ENCODE results near the gene PTN.
A peak's percentile ranks its signal among the peaks of the same experiment; 100 is the strongest.
"Not testable (repeated sequence)": the region's sequence is repeated elsewhere in the genome, so short reads cannot be mapped to it uniquely, and the experiment has no call there.

PTN gene

GRCh38 chr7:137268001-137268865 lies 75.3 kb downstream of the PTN start:
- DNase-seq (ENCODE audit: low read depth, low spot score), result not testable (repeated sequence)

DNA sequence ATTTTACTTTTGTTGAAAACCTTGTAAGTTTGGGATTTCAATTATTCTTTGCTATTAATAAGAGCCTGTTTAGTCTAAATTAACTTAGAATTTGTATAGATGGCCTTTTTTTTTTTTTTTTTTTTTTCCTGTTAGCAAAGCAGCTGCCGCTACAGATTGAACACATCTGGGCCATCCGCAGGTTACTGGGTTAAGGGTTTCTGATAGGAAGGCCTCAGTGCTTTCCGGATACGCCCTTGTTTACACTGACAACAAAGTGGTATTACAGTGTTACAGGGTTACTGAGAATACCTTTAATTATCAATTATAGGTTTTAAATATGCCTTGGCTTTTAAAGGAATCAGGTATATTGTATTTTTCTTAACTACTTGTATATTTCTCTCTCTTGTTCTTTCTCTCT lies 76.8 kb downstream of the PTN start:
- DNase-seq (ENCODE audit: low read depth, low spot score), result no peak

DNA sequence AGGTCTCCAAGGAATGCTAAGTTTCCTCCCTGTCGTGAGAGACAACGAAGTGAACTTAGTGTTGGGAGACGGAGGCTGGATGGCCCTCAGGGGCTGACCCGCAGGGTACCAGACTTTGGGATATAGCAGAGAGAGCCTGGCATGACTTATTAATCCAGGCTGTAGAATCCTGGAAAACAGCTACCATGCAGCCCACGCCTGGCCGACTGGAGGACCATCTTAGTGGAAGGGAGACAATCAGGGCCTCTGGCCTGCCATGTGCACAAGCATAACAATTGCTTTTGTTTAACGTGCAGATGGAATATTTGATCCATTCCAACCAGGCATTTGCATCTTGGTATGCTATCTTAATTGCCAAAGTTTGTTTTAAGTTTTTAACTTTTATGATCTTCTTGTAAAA lies 78.1 kb downstream of the PTN start:
- DNase-seq (ENCODE audit: low read depth, low spot score), result not testable (repeated sequence)

- DNase-seq (ENCODE audit: low read depth, low spot score), result no peak
These were observed 80.9 kb downstream of the PTN start for GRCh38 chr7:137262599-137262998.

DNA sequence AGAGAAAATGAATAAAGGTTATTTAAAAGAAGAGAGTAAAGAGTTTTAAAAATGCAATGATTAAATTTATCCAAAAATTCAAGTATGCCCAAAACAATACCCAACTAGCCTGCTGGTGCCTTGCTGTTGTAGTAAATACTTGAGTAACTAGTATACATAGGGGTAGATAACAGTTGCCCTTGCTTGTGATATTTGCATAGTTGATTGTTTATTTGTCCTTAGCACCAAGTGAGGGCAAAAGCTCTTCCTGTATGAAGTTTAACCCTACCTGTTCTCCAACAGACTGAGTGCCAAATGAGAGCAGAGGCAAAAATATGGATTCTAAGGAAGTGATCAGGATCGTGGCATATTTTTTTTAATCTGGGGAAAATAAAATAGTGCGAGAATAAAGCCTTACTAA lies 85.0 kb downstream of the PTN start:
- DNase-seq (ENCODE audit: low read depth, low spot score), result no peak

GRCh38 chr7:137254766-137255165 lies 88.8 kb downstream of the PTN start:
- no peak for DNase-seq (ENCODE audit: low read depth, low spot score)

DNA sequence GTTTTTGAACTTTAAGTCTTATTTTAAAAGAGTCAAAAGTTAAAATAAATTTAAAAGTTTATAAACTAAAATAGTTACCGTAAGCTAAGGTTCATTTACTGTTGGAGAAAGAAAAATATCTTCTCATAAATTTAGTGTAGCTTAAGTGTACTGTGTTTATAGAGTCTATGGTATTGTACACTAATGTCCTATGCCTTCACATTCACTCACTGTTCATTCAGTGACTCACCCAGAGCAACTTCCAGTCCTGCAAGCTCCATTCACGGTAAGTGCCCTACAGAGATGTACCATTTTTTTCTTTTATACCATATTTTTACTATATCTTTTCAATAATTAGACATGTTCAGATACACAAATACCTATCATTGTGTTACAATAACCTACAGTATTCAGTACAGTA lies 97.6 kb downstream of the PTN start:
- DNase-seq (ENCODE audit: low read depth, low spot score), result no peak

GRCh38 chr7:137245186-137245585 lies 98.3 kb downstream of the PTN start:
- no peak for DNase-seq (ENCODE audit: low read depth, low spot score)

- DNase-seq (ENCODE audit: low read depth, low spot score), result peak; percentile 55
These were observed 99.8 kb downstream of the PTN start for GRCh38 chr7:137243741-137244140.

DNA sequence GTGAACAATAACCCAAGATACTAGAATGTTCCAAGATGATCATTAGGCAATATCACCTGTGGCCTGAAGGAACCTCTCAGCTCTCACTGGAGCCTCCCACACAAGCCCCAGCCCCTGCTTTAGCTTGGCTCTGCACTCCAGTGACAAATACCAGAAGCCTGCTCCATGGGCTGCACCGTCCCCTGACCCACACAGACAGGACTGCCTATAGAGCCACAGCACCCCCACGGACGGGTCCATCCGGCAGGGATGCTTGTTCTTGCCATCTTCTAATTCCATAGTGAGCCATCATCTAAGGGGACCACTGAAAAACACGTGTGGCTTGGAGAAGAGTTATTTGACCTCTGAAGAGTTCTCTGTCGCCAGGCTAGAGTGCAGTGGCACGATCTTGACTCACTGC lies 100.9 kb downstream of the PTN start:
- DNase-seq (ENCODE audit: low read depth, low spot score), result no peak

DNA sequence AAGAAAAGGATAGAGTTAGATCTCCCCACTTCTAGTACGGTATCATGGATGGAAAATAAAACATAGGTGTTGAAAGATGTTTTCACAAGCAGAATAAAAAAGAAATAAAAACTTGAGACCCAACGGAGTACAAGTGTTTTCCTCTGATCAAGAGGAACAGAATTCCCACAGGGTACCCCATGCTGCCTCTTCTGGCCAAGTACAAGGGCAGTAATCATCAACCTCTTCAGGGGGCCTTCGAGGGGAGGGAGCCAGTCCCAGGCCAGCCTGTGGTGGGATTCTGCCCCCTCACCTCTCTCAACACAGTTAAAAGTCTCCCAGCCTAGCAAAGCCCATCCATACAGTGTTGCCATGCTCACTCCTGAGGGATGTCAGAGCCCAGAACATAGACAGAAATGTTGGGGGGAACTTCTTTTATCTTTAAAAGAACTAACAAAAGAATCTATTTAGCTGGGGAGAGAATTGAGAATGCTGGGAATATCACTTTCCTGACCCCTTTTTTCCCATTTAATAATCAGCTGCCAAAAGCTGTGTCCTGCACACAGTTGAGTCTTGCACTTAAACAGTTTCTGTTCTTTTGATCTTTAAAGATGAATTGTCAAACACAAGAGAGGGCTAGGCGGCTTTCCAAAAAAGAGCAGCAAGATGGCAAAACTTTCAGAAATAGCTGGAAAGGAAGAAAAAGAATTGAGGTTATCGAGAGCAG lies 101.7 kb downstream of the PTN start:
- peak; percentile 39 for DNase-seq (ENCODE audit: low read depth, low spot score)

DNA sequence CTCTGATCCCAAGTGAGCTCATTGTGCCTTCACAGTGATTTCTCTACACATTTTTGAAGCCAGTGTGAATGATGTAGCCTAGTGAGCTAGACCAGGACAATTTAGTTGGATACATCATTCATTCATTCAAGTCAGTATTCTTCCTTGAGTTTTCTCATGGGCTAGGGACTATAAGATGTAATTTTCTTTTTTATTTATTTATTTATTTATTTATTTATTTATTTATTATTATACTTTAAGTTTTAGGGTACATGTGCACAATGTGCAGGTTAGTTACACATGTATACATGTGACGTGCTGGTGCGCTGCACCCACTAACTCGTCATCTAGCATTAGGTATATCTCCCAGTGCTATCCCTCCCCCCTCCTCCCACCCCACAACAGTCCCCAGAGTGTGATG lies 104.3 kb downstream of the PTN start:
- not testable (repeated sequence) for DNase-seq (ENCODE audit: low read depth, low spot score)

GRCh38 chr7:137235434-137235833 lies 108.1 kb downstream of the PTN start:
- no peak for DNase-seq (ENCODE audit: low read depth, low spot score)

DNA sequence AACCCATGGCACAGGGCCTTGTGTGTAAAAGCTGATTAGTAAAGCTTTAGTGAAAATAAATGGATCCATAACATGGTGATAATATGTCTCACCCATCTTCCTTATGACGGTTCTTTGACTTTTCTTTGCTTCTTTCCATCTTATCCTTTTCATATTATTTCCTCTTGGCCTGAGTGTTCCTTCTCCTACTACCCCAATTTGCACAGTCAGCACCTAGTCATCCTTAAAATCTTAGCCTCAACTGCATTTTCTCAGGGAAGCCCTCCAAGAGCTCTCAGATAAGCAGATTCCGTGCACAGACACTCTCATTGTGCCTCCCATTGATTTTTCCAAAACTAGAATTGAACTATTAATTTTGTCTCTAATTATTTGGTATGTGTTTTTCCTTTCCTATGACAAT lies 112.4 kb downstream of the PTN start:
- DNase-seq (ENCODE audit: low read depth, low spot score), result no peak

DNA sequence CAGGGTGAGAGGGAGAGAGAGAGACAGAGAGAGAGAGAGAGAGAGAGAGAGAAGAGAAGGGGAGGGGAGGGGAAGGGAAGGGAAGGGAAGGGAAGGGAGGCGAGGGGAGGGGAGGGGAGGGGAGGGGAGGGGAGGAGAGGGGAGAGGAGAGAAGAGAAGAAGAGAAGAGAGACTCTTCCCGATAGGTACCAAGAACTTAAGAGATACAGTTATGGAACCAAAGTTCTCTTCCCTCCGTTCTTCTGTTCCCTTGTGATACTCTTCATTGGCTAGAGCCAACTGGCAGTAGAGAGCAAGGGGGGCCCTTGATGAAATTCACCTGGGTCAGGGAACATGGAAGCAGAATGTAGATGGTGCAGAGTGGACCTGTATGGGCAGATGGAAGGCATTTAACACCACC lies 122.1 kb downstream of the PTN start:
- DNase-seq (ENCODE audit: low read depth, low spot score), result no peak

GRCh38 chr7:137213744-137214143 lies 129.8 kb downstream of the PTN start:
- no peak for DNase-seq (ENCODE audit: low read depth, low spot score)

DNA sequence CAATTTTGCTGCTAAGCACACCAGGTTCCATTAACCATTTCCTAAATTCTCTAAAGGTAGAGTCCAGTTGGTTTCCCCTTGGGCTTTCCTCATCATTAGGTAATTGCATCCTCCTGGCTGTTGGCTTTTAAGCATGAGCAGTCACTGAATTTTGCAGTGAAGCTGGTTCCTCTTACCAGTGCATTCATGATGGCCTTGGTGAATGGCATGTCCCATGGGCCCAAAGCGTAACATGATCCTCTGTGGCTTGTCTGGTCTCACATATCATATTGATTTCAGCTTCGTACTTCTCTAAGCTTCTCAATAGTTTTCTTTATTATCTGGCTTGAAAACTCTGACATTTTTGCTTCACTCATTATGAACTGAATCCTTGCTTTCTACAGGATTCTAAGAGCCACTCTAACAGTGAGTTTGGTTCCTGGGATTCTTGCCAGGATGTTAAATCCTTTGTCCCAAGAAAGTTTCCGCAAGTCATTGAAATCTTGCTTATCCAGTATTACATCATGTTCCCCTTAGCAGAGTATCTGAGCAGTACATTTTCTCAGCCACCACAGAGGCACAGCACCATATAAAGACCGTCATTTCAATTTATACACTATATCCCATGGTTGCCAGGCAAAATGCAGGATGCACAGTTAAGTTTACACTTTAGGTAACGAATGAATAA lies 134.2 kb downstream of the PTN start:
- DNase-seq (ENCODE audit: low read depth, low spot score), result no peak

DNA sequence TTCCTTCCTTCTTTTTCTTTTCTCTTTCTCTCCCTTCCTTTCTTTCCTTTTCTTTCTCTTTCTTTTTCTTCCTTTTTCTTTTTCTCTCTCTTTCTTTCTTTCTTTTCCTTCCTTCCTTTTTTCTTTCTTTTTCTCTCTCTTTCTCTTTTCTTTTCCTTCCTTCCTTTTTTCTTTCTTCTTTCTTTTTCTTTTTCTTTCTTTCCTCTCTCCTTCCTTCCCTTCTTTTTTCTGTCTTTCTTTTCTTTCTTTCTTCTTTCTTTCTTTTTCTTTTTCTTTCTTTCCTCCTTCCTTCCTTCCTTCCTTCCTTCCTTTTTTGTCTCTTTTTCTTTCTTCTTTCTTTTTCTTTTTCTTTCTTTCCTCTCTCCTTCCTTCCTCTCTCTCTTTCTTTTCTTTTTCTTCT lies 136.8 kb downstream of the PTN start:
- DNase-seq (ENCODE audit: low read depth, low spot score), result no peak

DNA sequence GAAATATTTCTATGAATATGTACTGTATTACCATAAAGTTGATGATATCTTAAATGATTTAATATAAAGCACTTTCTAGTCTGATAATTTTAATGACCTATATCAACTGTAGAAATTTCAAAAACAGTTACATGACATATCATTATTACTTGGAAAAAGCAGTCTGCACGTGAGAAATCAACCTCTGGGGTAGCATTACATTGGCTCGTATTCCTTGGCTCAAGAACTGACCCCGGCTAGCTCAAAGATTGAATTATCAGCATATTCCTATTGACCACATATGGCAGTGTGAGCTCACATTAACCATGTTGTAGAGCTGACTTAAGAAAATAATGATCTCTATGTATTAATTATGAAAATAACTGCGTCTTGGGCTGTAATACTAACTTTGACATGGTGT lies 139.3 kb downstream of the PTN start:
- no peak for DNase-seq (ENCODE audit: low read depth, low spot score)

DNA sequence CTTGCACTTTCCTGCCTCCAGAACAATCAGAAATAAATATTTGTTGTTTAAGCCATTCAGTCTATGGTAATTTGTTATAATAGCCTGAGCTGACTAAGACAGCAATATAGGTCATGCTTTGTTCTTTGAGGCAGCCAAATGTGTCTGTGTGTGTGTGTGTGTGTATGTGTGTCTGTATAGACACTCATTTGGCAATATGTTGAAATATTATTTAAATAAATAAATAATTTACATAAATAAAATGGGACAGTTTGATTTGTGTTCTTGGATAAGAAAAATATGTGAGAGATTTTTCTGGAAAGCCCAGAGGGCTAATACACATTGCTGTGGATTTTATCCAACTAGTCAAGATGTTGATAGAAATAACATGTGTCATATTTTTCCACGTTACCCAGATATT lies 140.2 kb downstream of the PTN start:
- no peak for DNase-seq (ENCODE audit: low read depth, low spot score)

GRCh38 chr7:137196648-137197047 lies 146.9 kb downstream of the PTN start:
- no peak for DNase-seq (ENCODE audit: low read depth, low spot score)

DNA sequence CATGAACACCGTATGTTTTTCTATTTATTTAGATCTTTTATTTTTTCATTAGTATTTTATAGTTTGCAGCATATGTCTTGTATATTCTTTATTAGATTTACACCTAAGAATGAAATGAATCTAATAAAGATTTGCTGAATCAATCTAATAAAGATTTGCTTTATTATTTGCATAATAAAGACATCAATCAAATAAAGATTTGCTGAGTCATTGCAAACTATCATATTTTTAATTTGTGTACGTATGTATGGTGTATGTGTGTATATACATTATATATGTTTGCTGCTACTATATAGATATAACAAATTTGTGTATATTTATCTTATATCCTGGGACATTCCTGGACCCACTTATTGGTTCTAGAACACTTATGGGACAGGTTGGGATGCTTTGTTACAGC lies 147.5 kb downstream of the PTN start:
- DNase-seq (ENCODE audit: low read depth, low spot score), result no peak

- DNase-seq (ENCODE audit: low read depth, low spot score), result not testable (repeated sequence)
These were observed 161.9 kb downstream of the PTN start for GRCh38 chr7:137181619-137182018.

Measured in smooth muscle cell of the brain vasculature (primary cell).